LNCAP (cell line): ENCODE measurements around the gene CHRNA1.

Source experiments
- TF ChIP-seq, protein P1 (sequence below): fragments of 450-650 bp; IDR thresholded peaks from 2 replicates; pipeline ENCODE4 v1.5.1; 2017; ENCODE audit warnings: mild to moderate bottlenecking

Gene CHRNA1

DNA sequence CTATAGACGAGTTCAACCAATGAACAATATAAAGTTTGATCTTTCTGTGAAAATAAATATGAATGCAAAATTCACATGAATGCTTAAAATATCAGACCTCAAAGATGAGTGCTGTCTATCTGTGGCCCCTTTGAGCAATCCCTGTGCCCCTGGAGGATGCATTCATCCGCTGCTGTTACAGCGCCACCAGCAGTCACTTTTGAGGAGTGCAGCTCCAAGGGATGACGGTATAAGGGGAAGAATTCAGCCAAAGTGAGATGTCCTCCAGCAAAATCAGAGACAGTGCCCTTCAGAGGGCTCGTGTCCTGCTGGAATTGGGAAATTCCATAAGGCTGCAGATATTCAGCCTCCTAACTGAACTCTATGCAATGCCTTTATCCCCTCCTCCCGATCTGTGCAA lies 12.0 kb upstream of the CHRNA1 start:
- TF ChIP-seq, protein P1, sequence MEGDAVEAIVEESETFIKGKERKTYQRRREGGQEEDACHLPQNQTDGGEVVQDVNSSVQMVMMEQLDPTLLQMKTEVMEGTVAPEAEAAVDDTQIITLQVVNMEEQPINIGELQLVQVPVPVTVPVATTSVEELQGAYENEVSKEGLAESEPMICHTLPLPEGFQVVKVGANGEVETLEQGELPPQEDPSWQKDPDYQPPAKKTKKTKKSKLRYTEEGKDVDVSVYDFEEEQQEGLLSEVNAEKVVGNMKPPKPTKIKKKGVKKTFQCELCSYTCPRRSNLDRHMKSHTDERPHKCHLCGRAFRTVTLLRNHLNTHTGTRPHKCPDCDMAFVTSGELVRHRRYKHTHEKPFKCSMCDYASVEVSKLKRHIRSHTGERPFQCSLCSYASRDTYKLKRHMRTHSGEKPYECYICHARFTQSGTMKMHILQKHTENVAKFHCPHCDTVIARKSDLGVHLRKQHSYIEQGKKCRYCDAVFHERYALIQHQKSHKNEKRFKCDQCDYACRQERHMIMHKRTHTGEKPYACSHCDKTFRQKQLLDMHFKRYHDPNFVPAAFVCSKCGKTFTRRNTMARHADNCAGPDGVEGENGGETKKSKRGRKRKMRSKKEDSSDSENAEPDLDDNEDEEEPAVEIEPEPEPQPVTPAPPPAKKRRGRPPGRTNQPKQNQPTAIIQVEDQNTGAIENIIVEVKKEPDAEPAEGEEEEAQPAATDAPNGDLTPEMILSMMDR = peak; percentile 29; the same call in 1 of the 2 replicates

DNA sequence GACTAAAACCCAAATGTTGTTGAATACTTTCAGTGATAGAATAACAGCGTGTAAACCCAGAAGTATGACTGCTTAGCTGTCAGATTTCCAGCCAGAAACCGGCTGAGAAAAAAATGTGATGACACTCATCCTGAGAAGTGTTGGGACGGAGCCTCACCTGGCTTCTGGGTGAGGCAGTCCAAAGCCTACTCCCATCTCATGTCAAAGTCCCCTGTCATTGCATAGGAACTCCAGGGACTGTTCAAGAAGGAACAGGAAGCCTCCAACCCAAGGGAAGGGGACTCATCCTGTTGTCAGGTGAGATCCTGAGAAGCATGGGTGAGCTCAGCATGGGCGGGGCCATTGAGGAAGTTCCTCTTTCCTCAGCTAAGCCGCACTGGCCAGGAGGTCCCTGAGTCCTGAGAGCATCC lies 11.3 kb upstream of the CHRNA1 start:
- TF ChIP-seq, protein P1 = no peak

DNA sequence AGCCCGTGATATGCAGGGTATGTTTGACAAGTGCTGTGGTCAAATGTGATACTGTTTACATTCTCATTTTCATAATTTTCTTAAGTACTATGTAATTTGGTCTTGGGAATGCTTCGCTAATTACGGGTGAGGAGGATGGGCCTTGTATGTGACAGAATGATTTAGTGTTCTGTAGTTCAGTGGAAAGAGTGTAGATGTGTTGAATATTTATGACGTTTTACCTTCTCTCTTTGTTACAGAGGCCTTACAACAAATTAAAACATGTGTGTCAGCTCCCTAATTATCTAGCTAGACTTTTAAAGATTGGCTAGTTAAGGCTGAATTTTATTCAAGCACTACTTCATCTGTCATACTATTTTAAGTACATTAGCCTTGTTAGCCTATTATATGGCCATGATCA lies 10.6 kb upstream of the CHRNA1 start:
- TF ChIP-seq, protein P1 = no peak

DNA sequence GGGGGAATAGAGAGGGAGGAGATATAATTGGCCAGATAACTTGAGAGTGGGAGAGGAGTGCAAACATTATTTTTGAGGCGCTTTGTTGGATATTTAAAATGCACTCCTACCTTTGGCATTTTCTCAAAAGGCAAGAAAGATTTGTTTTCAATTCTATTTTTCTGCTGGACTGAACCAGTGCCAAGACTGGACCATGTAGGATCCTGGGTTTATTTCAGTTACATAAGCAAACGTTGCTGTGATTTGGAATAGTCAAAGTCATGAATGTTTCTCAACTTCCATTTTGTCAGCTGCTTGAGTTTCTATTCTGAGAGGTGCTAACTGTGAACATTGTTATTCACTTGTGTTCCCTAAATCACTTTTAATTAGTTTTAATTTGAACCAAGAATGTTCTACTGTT lies 8.9 kb upstream of the CHRNA1 start:
- TF ChIP-seq, protein P1 = no peak

DNA sequence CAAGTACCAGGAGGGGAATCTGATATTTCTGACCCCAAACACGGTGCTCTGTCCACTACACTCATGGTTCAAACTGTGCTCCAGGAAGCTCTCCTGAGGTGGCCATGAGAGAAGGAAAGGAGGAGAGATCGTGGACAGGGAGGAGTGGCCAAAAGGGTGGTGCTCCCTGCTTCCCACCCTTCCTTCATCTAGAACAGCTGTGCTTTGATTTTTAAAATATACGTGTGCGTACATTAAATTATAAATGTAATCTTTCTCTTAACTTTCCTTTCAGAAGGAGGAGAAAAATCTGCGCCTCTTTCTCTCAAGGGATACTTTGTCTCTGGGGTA lies 8.2 kb upstream of the CHRNA1 start:
- TF ChIP-seq, protein P1 = no peak

DNA sequence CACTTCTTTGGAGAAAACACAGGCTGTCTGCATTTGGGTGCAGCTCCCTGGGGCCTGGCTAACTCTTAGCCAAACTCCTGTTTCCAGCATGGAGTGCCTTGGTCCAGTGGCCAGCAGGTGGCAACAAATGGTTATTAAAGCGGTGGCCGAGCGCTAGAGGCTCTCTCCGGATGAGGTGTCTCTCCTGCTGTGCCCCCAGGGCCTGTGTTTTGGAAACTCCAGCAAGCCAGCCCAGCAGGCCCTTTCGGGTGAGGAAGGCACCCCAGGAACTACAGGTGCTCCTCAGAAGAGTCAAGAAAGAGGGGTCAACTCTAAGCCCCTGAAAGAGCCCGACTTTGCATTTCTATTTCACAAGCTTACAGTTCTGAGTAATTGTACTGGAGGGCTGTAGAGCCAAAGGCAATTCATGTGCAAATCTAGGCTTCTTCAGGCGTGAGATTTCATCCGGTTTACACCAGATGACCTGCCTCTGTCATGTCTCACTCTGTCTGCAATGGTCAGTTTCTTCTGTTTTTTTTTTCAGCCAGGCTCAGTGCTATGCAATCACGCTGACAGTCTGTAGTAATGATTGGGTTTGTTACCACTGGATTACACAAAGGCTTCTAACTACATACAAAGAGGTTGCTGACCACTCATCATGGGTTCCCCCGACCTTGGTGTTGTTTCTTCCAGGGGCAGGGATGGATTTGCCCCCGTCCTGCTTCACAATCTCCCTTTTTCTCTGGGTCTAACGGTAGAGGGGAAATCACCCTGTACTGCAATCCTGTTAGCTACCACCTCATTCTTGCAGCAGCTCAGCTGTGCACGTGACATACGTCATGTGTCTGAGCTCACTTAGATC lies 7.6 kb upstream of the CHRNA1 start:
- TF ChIP-seq, protein P1 = peak; percentile 74

DNA sequence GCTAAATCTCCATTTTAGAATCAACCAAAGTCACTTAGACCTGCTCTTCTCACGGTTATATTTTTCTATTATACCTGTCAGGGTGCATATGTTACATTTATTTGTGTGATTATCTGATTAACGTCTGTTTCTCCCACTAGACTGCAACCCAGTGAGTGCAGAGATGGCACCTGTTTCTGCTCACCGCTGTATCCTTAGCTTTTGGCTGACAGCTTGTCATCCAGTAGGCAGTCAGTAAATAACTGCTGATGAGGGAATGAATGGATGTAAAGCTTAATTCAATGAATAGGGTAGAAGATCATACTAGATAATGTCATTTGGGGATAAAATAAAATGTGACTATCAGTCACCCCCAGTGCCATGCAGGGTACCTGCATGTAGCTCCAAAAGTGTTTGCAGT lies 6.9 kb upstream of the CHRNA1 start:
- TF ChIP-seq, protein P1 = no peak

DNA sequence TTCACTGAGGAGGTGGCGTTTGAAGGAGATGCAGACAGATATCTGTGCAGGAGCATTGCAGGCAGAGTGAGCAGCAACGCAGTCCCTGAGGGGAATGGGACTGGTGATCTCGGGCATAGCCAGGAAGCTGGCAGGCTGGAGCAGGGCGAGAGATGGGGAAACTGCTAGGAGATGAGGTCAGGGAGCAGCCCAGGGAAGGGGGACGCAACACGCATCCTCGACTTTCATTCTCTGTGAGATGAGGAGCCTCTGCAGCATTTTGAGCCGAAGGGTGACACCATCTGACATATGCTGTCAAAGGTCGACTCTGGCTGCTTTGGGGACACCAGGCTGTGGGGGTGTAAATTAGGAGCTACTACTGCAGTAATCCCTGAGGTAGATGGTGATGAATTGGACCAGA lies 4.3 kb upstream of the CHRNA1 start:
- TF ChIP-seq, protein P1 = no peak
